ENCODE data around the gene DTNBP1.

- TF ChIP-seq CTCF (conservative IDR thresholded peaks at IDR 0.05; ENCODE audit: low read length) (no peak), EZH2phosphoT487 (IDR thresholded peaks at IDR 0.05; ENCODE audit: borderline replicate concordance, low read depth, low read length) (no peak)
Observed at GRCh38 chr6:15490242-15491100, 172.4 kb downstream of the DTNBP1 start.

All from OCI-LY7 (cell line).